Stimulated activated CD8-positive, alpha-beta memory T cell treated with anti-CD3 and anti-CD28 coated beads, Interleukin-4, amount 100 ng/mL, for 1 hour (primary cell): ENCODE results near the gene KLHL24.
A peak's percentile ranks its signal among the peaks of the same experiment; 100 is the strongest.
"Not testable (repeated sequence)": the region's sequence is repeated elsewhere in the genome, so short reads cannot be mapped to it uniquely, and the experiment has no call there.

ENCODE experiments used
- DNase-seq, 2 donors: peaks; one replicate each; pipeline ENCODE4 v3.0.0-alpha.2; 2020; ENCODE audit warnings: low read depth in 2 of 2, low spot score in 1 of 2

Gene KLHL24

DNA sequence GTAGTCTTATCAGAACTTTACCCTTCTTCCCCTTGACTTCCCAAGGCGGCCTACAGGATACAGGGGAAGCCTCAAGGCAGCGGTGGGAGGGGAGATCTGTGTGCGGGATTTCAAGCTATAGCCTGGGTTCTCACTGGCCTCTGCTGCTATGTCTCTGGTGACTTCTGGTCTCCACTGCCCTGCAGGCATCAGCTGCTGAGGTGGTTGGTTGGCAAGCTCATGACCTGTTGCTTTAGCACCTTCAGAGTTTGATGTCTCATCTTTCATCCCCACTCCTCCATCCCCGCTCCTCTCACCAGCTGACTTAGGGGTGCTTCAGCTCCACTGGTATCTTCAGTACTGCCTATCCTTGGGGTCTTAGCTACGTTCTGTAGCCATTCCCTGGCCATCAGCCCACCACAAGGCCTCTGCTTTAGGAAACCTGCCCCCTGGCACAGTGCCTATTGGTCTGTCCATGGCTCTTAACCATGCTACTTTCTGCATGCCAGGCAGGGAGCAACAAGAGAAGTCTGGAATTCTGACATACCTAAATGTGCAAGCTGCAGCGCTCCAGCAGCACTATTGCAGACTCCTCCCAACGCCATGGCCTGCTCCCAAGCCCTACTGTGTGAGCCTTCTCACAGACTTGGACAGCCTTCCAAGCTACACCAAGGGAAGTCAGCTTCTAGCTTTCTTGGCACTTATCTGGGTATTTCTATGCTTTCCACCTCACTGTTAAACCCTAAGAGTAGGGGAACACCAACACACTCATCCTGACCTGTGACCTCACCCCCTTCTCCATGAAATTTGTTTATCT is 60.3 kb downstream of the KLHL24 start:
- DNase-seq = no peak

DNA sequence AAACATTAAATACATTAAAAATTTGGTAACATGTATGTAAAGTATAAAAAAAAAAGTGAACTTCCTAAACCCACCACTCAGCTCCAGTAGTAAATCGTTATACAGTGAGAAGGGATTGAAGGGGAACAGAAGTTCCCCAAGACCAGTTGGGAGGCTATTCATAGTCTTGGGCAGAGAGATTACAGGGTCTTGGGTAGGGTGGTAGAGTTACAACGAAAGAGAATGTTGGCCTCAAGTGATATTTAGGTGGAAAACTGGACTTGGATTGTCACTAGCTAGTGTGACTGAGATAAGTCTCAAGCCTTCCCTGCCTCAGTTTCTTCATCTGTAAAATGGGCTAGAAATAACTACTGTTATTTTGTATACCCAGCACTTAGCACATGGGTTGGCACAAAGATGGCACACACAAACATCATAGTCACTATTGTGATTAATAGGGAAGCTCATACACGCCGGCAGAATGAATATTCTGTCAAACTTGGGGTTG is 61.7 kb downstream of the KLHL24 start:
- DNase-seq = no peak

DNA sequence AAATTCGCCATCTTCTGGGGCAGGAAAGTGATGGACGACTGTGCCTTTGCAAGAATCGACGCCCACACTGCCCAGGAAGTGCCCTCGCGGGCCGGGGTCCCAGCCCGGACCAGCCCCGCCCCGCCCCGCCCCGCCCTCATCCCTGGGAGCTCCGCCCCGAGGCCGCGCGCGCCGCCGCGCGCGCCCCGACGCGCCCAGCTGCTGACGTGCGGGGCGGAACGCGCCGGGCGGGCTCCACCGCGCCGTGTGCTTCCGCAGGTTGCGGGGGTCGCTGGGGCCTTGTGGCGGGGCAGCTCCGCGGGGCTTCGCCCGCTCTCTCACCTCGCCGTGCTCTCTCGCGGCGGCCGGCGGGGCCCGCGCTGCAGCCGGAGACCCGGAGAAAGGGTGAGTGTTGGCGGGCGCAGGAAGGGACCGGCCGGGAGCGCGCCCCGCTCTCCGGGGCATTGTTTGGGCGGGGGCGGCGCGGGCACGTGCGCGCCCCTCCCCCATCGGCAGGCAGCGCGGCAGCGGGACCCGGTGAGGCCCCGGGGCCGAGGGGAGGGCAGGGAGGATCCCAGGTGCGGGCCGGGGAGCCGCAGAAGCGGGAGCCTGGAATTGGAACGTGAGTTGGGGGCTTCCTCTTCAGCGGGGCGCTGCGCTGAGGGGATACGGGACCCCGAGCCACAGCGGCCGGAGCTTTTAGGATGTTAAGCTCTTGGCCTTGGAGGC is 62.3 kb downstream of the KLHL24 start, which contains the start of gene YEATS2:
Gene YEATS2 (plus strand): TSS at position 188 of the 708 bp plus-strand sequence. CDS start 17,366 bp downstream, outside the sequence.
- DNase-seq = peak; percentile 18 to 42

DNA sequence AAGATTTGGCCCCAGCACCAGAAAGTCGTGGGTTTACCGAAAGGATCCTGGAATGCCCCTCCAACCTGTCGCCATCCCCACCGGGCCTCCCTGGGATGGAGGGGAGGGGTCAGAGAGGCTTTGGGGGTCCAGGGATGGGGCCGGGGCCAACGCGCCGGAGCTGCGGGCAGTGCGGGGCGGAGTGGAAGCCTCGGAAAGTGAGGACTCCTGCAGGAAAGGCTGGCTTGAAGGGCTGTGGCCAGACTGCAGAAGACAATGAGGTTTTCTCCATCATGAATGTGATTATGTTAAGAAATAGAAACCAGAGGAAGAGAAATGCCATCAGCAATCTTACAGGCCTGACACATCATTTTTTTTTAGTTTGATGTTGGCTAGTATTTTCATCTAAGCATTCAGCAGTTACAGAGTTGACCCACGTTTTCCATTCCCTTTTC is 62.9 kb downstream of the KLHL24 start:
- no peak for DNase-seq

DNA sequence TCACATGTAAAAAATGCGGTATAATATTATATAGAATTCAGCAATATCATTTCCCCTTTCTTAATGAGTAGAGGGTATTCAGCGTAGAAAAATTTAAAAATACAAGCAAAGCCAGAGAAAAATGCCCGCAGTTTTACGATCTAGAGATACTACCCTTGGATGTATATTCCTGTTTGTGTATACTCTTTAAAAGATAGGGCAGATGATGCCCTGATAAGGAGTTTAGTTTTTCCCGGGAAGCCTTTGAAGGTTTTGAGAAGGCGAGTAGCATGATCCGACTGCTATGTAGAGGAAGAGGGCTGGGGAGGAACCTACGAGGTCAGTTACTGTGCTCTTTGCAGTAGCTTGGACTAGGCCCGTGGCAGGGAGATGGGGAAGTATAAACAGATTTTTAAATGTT is 63.3 kb downstream of the KLHL24 start:
- no peak for DNase-seq

DNA sequence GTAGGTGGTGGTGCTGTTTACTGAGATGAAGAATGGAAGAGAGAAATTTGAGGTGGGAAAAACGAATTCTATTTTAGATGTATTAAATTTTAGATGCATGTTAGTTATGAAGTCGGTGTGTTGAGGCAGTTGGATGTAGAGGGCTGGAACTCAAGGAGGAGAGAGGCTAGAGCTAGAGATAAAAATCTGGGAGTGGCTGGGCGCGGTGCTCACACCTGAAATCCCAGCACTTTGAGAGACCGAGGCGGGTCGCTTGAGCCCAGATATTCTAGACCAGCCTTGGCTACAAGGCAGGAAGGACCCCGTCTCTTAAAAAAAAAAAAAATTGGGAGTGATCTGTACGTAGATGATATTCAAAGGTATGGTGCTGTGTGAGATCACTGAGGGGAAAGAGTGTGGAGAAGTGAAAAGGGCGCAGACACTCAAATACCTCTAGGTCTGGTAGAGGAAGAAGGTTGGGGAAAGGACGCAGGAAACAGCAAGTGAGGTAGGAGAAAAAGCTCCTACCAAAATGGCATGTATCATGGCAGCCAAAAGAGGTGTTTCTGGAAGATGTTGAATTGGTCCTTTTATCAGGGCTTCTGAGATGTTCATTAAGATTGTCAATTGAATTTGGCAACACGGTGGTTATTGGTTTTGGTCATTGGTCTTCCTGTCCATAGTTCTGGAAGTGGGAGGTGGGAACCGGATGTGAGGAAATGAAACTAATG is 64.0 kb downstream of the KLHL24 start:
- no peak for DNase-seq

DNA sequence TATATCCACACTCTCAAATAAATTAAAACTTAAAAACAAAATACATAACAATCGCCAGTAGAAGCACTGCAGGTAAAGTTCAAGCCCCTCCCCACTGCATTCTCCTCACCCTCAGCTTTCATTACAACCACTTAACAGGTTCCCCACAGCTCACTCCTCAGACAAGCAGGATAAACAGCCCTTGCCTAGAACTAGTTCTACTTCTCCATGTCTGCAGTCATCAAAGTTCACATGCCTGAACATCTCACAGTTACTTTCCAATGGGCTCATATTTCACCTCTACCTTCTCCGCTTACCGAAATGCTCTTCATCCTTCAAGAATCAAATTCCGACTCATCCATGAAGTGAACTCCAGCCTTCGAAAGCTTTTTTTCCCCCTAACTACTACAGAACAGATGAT is 66.3 kb downstream of the KLHL24 start:
- no peak for DNase-seq

DNA sequence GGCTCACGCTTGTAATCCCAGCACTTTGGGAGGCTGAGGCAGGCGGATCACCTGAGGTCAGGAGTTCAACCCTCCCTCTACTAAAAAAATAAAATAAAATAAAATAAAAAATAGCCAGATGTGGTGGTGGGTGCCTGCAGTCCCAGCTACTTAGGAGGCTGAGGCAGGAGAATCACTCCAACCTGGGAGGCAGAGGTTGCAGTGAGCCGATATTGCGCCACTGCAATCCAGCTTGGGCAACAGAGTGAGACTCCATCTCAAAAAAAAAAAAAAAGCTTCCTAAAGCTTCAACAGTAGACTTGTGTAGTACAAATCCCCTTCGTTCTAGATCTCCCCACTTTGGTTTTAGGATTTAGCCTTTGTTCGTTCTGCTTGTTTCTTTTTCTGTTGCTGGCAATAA is 68.5 kb downstream of the KLHL24 start:
- not testable (repeated sequence) for DNase-seq

DNA sequence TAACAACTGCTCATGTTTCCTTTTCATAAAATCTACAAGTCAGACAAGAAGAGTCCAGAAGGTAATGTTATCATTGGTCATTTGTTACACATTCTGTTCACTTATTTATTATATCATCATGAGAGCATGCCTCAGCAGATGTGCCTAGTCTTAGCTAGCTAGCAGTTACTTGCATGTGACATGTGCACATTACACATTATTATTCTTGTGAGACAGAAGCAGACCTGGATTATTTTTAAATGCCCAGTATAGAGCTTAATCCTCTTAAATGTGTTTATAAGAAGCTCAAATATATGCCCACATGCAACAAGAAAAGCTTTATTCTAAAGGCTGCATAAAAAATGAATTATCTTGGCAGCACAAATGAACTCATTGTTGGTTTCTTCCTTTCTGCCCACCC is 74.8 kb downstream of the KLHL24 start:
- DNase-seq = no peak

DNA sequence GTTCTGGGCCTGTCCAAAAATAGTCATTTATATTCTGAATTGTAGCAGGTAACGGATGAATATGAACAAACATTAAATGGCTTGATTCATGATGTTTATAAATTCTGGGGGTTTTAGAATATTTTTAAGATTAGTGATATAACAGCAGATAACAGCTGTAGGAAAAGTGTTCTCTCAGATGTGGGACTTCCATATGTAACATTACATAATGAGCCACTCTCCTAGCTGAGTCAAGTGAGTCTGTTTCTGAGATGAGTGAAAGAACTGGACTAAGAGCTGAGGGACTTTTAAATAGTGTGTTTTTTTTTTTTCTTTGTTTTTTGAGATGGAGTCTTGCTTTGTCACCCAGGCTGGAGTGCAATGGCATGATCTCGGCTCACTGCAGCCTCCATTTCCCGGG is 76.1 kb downstream of the KLHL24 start:
- DNase-seq = no peak

DNA sequence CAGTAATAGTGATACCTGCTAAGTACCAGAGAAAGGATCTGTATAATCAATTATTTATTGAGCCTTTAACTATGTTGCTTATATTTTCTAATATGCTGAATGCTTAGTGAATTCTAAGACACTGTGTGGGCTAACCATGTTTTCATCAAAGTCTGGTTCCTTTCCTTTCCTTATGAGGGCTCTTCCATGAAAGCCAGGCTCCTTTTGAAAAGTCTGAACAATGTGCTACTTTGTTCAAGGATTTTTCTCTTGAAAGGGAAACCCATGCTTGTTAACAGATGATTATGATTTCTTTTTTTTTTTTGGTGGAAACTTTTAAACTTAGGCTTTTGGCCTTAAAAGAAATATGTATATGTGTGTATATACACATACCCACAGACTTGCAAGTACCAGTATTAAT is 79.2 kb downstream of the KLHL24 start:
- no peak for DNase-seq

DNA sequence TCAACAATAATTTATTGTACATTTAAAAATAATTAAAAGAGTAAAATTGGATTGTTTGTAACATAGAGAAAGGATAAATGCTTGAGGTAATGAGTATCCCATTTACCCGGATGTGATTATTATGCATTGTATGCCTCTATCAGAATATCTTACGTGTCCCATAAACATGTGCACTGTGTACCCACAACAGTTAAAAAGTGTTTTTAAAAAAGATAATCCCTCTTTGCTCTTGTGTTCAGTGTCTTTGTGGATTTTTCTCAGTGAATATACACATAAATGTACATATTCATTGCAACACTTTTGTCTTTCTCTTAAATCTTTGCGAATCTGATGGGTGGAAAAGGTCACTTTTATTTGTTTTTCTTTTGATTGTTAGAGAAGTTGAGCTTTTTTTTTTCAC is 82.6 kb downstream of the KLHL24 start:
- DNase-seq = no peak

DNA sequence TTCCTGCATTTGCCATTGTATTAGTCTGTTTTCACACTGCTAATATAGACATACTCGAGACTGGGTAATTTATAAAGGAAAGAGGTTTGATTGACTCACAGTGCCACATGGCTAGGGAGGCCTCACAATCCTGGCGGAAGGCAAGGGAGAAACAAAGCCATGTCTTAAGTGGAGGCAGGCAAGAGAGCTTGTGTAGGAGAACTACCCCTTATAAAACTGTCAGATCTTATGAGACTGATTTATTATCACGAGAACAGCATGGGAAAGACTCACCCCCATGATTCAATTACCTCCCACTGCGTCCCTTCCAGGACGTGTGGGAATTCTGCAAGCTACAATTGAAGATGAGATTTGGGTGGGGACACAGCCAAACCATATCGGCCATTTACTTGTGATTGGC is 90.0 kb downstream of the KLHL24 start:
- DNase-seq = no peak

DNA sequence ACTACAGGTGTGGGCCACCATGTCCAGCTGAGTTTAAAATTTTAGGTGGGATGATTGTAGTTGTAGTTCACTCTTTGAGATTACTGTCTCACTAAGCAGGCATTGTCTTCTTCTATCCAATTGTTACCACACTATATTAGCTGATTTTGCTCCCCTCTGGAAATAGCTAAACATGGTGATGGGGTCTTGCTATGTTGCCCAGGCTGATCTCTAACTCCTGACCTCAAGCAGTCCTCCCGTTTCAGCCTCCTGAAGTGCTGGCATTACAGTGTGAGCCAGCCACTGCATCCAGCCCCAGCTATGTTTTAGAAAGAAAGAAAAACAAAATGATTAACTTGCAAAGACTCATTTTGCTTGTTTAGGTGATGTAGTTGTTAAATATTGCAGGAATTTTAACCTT is 92.8 kb downstream of the KLHL24 start:
- no peak for DNase-seq

DNA sequence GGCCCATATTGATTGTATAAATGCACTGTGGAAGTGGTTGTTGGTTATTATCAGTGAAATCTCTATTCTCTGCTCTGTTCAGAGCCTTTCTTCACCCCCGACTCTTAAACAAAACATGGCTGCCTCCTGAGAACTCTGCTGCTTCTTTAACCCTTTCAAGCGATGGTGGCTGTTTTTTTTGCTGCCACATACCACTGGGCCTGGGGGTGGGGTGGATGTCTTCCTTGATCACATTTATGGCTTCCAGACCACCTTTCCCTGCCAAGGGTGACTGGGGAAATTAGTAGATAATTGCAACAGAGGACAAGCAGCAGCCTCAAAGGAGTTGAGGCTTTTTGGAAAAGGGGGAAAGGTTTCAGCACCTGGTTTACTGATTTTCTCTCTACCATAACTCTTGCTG is 94.9 kb downstream of the KLHL24 start:
- DNase-seq = no peak

DNA sequence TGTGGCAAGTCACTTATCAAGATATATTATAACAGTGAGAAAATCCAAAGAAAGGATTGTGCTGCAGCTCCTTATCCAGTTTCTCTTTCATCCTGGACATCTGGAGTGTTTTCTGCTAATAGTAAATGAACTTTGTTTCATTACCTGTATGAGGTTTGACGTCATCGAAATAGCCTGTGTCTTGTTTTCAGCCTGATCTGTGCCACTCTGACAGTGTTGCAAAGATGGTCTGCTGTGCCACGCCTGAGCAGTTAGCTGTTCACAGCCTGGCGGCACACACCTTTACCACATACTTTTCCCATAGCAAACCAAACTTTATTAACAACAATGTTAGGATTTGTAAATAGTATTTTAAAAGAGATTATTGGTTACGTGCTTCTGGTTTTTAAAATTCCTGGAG is 96.2 kb downstream of the KLHL24 start:
- DNase-seq = no peak

DNA sequence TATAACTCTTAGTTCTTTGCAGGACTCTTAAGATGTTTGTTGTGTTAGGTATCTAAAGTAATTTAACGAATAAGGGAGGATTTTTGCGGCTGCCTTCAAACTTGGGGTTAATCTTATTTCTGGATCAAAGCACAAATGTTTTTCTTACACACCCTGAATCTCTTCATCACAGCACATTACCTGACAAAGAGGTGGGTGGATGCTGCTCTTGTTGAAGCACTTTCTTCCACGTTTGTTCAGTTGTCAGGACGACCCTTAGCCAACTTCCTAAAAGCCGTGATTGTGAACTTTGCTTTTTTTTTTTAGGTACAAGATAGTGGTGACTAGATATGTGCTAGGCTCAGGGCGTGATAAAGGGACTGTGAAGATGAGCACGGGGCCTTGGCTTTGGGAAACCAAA is 98.1 kb downstream of the KLHL24 start:
- no peak for DNase-seq
